Natural killer cell (primary cell): ENCODE data around the gene TSPAN12. TPM values are rescaled to one million over a fixed set of nuclear protein-coding genes. Genes with fewer than 3 reads are reported as not detected.

ENCODE experiments used
- ATAC-seq, 3 donors: fragments of 150-1000 bp in 2 of 3; fragments of 200-7000 bp in 1 of 3; cut with Tn5 transposase; 1 replicate in 1 of 3; 2 replicates in 2 of 3; pipeline ENCODE4 v1.10.0; 2021; ENCODE audit warnings: mild to moderate bottlenecking in 2 of 3, moderate library complexity in 2 of 3
- DNase-seq, 2 donors: peaks; one replicate each; pipeline versions ENCODE4 v3.0.0 to v3.0.0-alpha.2; 2013 to 2021; ENCODE audit warnings: mixed read lengths in 1 of 2
- H3K27ac ChIP-seq: one replicate; pipeline ENCODE4 v1.5.1; 2013; ENCODE audit warnings: mild to moderate bottlenecking, low read length
- H3K27me3 ChIP-seq: one replicate; pipeline ENCODE4 v1.6.1; 2013; ENCODE audit warnings: low read length; ENCODE audit not compliant: control insufficient read depth, insufficient read depth
- H3K36me3 ChIP-seq: one replicate; pipeline ENCODE4 v1.6.1; 2013; ENCODE audit warnings: low read length; ENCODE audit not compliant: control insufficient read depth, insufficient read depth
- H3K4me1 ChIP-seq: one replicate; pipeline ENCODE4 v1.6.1; 2013; ENCODE audit warnings: low read length; ENCODE audit not compliant: control insufficient read depth, insufficient read depth
- H3K4me3 ChIP-seq: one replicate; pipeline ENCODE4 v1.5.1; 2013; ENCODE audit warnings: low read length
- H3K9me3 ChIP-seq: one replicate; pipeline ENCODE4 v1.6.1; 2013; ENCODE audit warnings: low read length; ENCODE audit not compliant: control insufficient read depth, insufficient read depth
- H3K27ac Mint-ChIP-seq, 2 donors: one replicate each; pipeline ENCODE4 v1.8.0; 2022; ENCODE audit warnings: mild to moderate bottlenecking in 2 of 2, mixed read lengths in 2 of 2, moderate library complexity in 1 of 2
- H3K27me3 Mint-ChIP-seq, 2 donors: one replicate each; pipeline ENCODE4 v1.8.0; 2022; ENCODE audit warnings: low read depth in 2 of 2, mixed read lengths in 2 of 2
- H3K36me3 Mint-ChIP-seq: one replicate; pipeline ENCODE4 v1.8.0; 2022; ENCODE audit warnings: mixed read lengths
- H3K4me1 Mint-ChIP-seq, 2 donors: one replicate each; pipeline ENCODE4 v1.8.0; 2022; ENCODE audit warnings: mixed read lengths in 2 of 2
- H3K4me3 Mint-ChIP-seq: one replicate; pipeline ENCODE4 v1.8.0; 2022; ENCODE audit warnings: mild to moderate bottlenecking, moderate library complexity, mixed read lengths
- H3K9me3 Mint-ChIP-seq, 2 donors: one replicate each; pipeline ENCODE4 v1.8.0; 2022; ENCODE audit warnings: mixed read lengths in 2 of 2
- WGBS: methylation state at CpG from one replicate; pipeline ENCODE4 v1.1.7; 2013; ENCODE audit warnings: missing lambda C conversion rate; ENCODE audit not compliant: insufficient coverage; 5-methylcytosine and 5-hydroxymethylcytosine counted together
- intact Hi-C: fragments of 100-400 bp; cut with micrococcal nuclease; formaldehyde crosslinking; loops from one replicate; pipeline ENCODE4 v1.14.2; 2022
- total RNA-seq, 4 donors: library from RNA; stranded (reverse); fragments of 120-200 nt in 1 of 4; gene quantifications; one replicate each; pipeline versions ENCODE4 v1.2.3 to v1.2.4, GENCODE V29; 2013 to 2022
- TF ChIP-seq, protein P1 (sequence below): fragments of 200-600 bp; IDR thresholded peaks from one replicate; pipeline ENCODE4 v1.8.0; 2022; ENCODE audit warnings: antibody characterized with exemption

Gene TSPAN12
- total RNA-seq, 3 donors from 2014 or later (not counting 1 experiment from before 2014, with no cell fraction given), result not detected

DNA sequence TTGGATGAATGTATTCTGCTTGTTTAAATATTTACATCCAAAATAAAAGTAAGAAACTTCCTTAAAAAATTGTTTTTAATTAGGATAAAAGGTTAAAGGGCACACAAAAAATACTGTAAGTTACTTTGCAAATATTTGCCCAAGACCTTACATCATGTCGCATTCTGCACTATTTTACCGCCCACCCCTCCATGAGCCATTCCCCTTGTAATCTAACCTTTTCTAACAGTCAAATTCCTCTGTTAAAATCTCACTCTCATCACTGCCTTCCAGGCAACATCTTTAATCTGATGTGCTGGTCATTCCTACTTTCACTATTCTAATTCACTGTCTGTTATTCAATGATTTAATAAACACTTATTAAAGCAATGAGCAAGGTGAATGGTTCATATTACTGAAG lies 23.2 kb downstream of the TSPAN12 start:
- no peak overlapping the region for H3K27ac Mint-ChIP-seq
- no peak for DNase-seq
- H3K27ac ChIP-seq, result no peak overlapping the region
- H3K27me3 ChIP-seq, result no peaks in the 10 kb centered on the region
- H3K27me3 Mint-ChIP-seq, result peaks cover 5 to 18% of the 10 kb centered on the region in 2 donors
- TF ChIP-seq, protein P1, sequence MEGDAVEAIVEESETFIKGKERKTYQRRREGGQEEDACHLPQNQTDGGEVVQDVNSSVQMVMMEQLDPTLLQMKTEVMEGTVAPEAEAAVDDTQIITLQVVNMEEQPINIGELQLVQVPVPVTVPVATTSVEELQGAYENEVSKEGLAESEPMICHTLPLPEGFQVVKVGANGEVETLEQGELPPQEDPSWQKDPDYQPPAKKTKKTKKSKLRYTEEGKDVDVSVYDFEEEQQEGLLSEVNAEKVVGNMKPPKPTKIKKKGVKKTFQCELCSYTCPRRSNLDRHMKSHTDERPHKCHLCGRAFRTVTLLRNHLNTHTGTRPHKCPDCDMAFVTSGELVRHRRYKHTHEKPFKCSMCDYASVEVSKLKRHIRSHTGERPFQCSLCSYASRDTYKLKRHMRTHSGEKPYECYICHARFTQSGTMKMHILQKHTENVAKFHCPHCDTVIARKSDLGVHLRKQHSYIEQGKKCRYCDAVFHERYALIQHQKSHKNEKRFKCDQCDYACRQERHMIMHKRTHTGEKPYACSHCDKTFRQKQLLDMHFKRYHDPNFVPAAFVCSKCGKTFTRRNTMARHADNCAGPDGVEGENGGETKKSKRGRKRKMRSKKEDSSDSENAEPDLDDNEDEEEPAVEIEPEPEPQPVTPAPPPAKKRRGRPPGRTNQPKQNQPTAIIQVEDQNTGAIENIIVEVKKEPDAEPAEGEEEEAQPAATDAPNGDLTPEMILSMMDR, result no peak
- H3K4me3 Mint-ChIP-seq, result no peak overlapping the region
- no peak overlapping the region for H3K4me3 ChIP-seq
- no peak for ATAC-seq
- 98% methylated on average over 2 of the region's 2 CpGs for WGBS
- no peaks in the 10 kb centered on the region for H3K36me3 ChIP-seq
- peaks cover 0 to 6% of the 10 kb centered on the region in 2 donors for H3K9me3 Mint-ChIP-seq
- H3K4me1 ChIP-seq, result no peaks in the 10 kb centered on the region
- intact Hi-C loops, result no loop called here
- H3K36me3 Mint-ChIP-seq, result peaks cover 7% of the 10 kb centered on the region
- no peaks in the 10 kb centered on the region for H3K4me1 Mint-ChIP-seq
- no peaks in the 10 kb centered on the region for H3K9me3 ChIP-seq

DNA sequence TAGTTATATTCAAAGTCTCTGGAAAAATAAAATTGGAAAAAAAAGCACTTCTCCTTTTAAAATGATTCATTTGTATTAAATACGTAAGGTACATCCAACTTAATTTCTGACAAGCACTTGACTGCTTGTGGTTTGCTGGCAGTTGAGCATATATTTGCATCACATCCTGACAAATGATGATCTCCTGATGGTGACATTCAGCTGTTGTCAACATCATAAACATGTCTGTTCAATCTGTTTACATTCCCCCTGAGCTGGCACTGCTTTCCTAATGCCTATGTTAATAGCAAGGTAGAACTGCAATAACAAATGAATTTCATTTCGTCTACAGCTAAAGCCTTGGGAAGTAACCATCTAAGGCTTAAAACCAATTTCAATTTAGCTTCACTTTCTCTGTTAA lies 24.4 kb downstream of the TSPAN12 start:
- 71% methylated on average over 2 of the region's 2 CpGs for WGBS
- Mint-ChIP-seq H3K27ac (no peak overlapping the region), H3K4me1 (no peaks in the 10 kb centered on the region), H3K36me3 (peaks cover 7% of the 10 kb centered on the region), H3K9me3 (peaks cover 0 to 6% of the 10 kb centered on the region in 2 donors), H3K4me3 (no peak overlapping the region), H3K27me3 (peaks cover 5 to 10% of the 10 kb centered on the region in 2 donors)
- H3K4me3 ChIP-seq, result no peak overlapping the region
- no peaks in the 10 kb centered on the region for H3K36me3 ChIP-seq
- DNase-seq (no peak), ATAC-seq (no peak)
- intact Hi-C loops, result no loop called here
- TF ChIP-seq, protein P1, result no peak
- no peaks in the 10 kb centered on the region for H3K9me3 ChIP-seq
- no peak overlapping the region for H3K27ac ChIP-seq
- H3K27me3 ChIP-seq, result no peaks in the 10 kb centered on the region
- no peaks in the 10 kb centered on the region for H3K4me1 ChIP-seq

GRCh38 chr7:120832803-120833202 lies 25.1 kb downstream of the TSPAN12 start:
- Mint-ChIP-seq H3K4me3 (no peak overlapping the region), H3K36me3 (peaks cover 7% of the 10 kb centered on the region), H3K4me1 (no peaks in the 10 kb centered on the region), H3K27ac (no peak overlapping the region), H3K9me3 (peaks cover 0 to 6% of the 10 kb centered on the region in 2 donors), H3K27me3 (peaks cover 8 to 10% of the 10 kb centered on the region in 2 donors)
- TF ChIP-seq, protein P1, result no peak
- H3K36me3 ChIP-seq, result no peaks in the 10 kb centered on the region
- H3K4me3 ChIP-seq, result no peak overlapping the region
- no peaks in the 10 kb centered on the region for H3K27me3 ChIP-seq
- H3K4me1 ChIP-seq, result no peaks in the 10 kb centered on the region
- 100% methylated on average over 1 of the region's 2 CpGs for WGBS
- no peak for DNase-seq
- intact Hi-C loops, result no loop called here
- H3K9me3 ChIP-seq, result no peaks in the 10 kb centered on the region
- no peak for ATAC-seq
- no peak overlapping the region for H3K27ac ChIP-seq

GRCh38 chr7:120831260-120831659 lies 26.7 kb downstream of the TSPAN12 start:
- TF ChIP-seq, protein P1, result no peak
- Mint-ChIP-seq H3K27me3 (peaks cover 8 to 10% of the 10 kb centered on the region in 2 donors), H3K4me3 (no peak overlapping the region), H3K36me3 (peaks cover 7% of the 10 kb centered on the region), H3K4me1 (no peaks in the 10 kb centered on the region), H3K27ac (no peak overlapping the region), H3K9me3 (peaks cover 0 to 6% of the 10 kb centered on the region in 2 donors)
- no peaks in the 10 kb centered on the region for H3K27me3 ChIP-seq
- H3K4me3 ChIP-seq, result no peak overlapping the region
- no peaks in the 10 kb centered on the region for H3K36me3 ChIP-seq
- no peak for ATAC-seq
- no CpG with 5 or more reads among the region's 1 CpG for WGBS
- H3K9me3 ChIP-seq, result no peaks in the 10 kb centered on the region
- H3K27ac ChIP-seq, result no peak overlapping the region
- intact Hi-C loops, result no loop called here
- no peak for DNase-seq
- H3K4me1 ChIP-seq, result no peaks in the 10 kb centered on the region
